Esophagus squamous epithelium (tissue), 5 donors: ENCODE measurements around the gene RDH5. TPM values are rescaled to one million over a fixed set of nuclear protein-coding genes. Genes with fewer than 3 reads are reported as not detected.

Experiments
- DNase-seq: peaks from one replicate; lab custom pipeline; 2025; lab: John Stamatoyannopoulos, UW
- H3K27ac ChIP-seq, 4 donors: fragments of 200-600 bp; sonication (generic); one replicate each; pipeline ENCODE4 v1.5.1; 2016 to 2019; ENCODE audit warnings: mild to moderate bottlenecking in 1 of 4
- H3K27me3 ChIP-seq, 4 donors: fragments of 200-600 bp; sonication (generic); 1 replicate in 3 of 4; 2 replicates in 1 of 4; pipeline versions ENCODE4 v1.5.1 to v1.6.0; 2017 to 2021; ENCODE audit warnings: antibody characterized with exemption in 1 of 4
- H3K36me3 ChIP-seq, 3 donors: fragments of 200-600 bp; sonication (generic); one replicate each; pipeline ENCODE4 v1.5.1; 2016 to 2019
- H3K4me1 ChIP-seq, 3 donors: fragments of 200-600 bp; sonication (generic); one replicate each; pipeline ENCODE4 v1.5.1; 2017 to 2019
- H3K4me3 ChIP-seq, 4 donors: fragments of 200-600 bp; sonication (generic); 1 replicate in 3 of 4; 2 replicates in 1 of 4; pipeline ENCODE4 v1.5.1; 2016 to 2019; ENCODE audit warnings: mild to moderate bottlenecking in 2 of 4, moderate library complexity in 1 of 4
- H3K9me3 ChIP-seq, 3 donors: fragments of 200-600 bp; sonication (generic); one replicate each; pipeline ENCODE4 v1.5.1; 2016 to 2019
- POLR2A ChIP-seq, 4 donors: fragments of 450-650 bp; IDR thresholded peaks; one replicate each; pipeline ENCODE4 v1.6.1; 2017; ENCODE audit warnings: antibody characterized with exemption in 4 of 4, mild to moderate bottlenecking in 4 of 4, moderate library complexity in 3 of 4
- WGBS, 2 donors: methylation state at CpG; one replicate each; pipeline ENCODE4 v1.1.5; 2018; 5-methylcytosine and 5-hydroxymethylcytosine counted together
- intact Hi-C: fragments of 100-400 bp; cut with DNase I; formaldehyde crosslinking; loops from one replicate; pipeline ENCODE4 v1.15.0; 2022
- total RNA-seq, 4 donors: library from RNA; depleted of rRNA; stranded (reverse); fragments of >200 nt; gene quantifications; one replicate each; pipeline ENCODE4 v1.1.0, GENCODE V29; 2016
- TF ChIP-seq, protein P1 (sequence below), 6 experiments: fragments of 450-650 bp in 4 of 6; fragments of 200-600 bp in 2 of 6; sonication (generic) in 2 of 6; IDR thresholded peaks; one replicate each; pipeline ENCODE4 v1.5.1; 2016 to 2019; ENCODE audit warnings: antibody characterized with exemption in 6 of 6, mild to moderate bottlenecking in 4 of 6, moderate library complexity in 4 of 6
- donor health status: DM: yes; HTN: yes; CAD: no.

RDH5 gene
- total RNA-seq, 4 donors from 2014 or later = 1.3 to 13.5 (median 4.1) TPM

- intact Hi-C loops = no loop called here
- TF ChIP-seq, protein P1, sequence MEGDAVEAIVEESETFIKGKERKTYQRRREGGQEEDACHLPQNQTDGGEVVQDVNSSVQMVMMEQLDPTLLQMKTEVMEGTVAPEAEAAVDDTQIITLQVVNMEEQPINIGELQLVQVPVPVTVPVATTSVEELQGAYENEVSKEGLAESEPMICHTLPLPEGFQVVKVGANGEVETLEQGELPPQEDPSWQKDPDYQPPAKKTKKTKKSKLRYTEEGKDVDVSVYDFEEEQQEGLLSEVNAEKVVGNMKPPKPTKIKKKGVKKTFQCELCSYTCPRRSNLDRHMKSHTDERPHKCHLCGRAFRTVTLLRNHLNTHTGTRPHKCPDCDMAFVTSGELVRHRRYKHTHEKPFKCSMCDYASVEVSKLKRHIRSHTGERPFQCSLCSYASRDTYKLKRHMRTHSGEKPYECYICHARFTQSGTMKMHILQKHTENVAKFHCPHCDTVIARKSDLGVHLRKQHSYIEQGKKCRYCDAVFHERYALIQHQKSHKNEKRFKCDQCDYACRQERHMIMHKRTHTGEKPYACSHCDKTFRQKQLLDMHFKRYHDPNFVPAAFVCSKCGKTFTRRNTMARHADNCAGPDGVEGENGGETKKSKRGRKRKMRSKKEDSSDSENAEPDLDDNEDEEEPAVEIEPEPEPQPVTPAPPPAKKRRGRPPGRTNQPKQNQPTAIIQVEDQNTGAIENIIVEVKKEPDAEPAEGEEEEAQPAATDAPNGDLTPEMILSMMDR (IDR thresholded peaks at IDR 0.05) = no peak
- TF ChIP-seq POLR2A (IDR thresholded peaks at IDR 0.05) = peak in 1 of 4 donors; percentile 28
- Histone ChIP-seq H3K4me1 (peaks cover 22 to 75% (median 31%) of the 10 kb centered on the region in 3 donors), H3K27me3 (no peaks in the 10 kb centered on the region), H3K27ac (peak overlapping the region; percentile 94 to 100 (median 96)), H3K4me3 (peak overlapping the region; percentile 75 to 94 (median 85)), H3K36me3 (peaks cover 0 to 23% (median 10%) of the 10 kb centered on the region in 3 donors), H3K9me3 (no peaks in the 10 kb centered on the region)
- no peak for DNase-seq
- WGBS, 2 donors = 4 to 7% methylated on average over 13 to 15 of the region's 19 CpGs
Observed at GRCh38 chr12:55729819-55730818, 9.9 kb downstream of the RDH5 start.

DNA sequence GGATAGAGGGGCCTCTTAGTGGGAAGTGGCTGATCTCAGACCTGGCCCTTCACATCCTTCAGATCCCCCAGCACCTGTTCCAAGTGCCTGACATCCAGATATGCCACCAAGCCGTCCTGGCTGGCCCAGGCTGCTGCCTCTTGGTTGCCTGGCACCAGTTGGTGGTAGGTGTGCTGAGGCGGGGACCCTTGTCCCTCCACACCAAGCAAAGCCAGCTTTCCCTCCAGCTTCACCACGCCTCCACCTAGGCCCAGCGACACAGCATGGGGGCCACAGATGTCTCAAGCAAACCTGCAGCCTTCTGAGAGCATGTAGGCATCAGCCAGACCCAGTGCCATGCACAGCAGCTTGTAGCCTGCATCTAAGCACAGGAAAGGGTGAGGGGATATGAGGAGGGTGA lies 12.1 kb downstream of the RDH5 start:
- intact Hi-C loops = no loop called here
- TF ChIP-seq, protein P1 (IDR thresholded peaks at IDR 0.05) = no peak
- no peak for TF ChIP-seq POLR2A (IDR thresholded peaks at IDR 0.05)
- H3K27ac ChIP-seq = no peak overlapping the region
- 40% methylated on average over 1 of the region's 4 CpGs; no CpG with 5 or more reads in 1 of the 2 donors for WGBS, 2 donors
- H3K27me3 ChIP-seq = no peaks in the 10 kb centered on the region
- H3K9me3 ChIP-seq = no peaks in the 10 kb centered on the region
- H3K36me3 ChIP-seq = peaks cover 0 to 1% (median 0%) of the 10 kb centered on the region in 3 donors
- H3K4me1 ChIP-seq = peaks cover 15 to 61% (median 20%) of the 10 kb centered on the region in 3 donors
- H3K4me3 ChIP-seq = no peak overlapping the region
- no peak for DNase-seq

DNA sequence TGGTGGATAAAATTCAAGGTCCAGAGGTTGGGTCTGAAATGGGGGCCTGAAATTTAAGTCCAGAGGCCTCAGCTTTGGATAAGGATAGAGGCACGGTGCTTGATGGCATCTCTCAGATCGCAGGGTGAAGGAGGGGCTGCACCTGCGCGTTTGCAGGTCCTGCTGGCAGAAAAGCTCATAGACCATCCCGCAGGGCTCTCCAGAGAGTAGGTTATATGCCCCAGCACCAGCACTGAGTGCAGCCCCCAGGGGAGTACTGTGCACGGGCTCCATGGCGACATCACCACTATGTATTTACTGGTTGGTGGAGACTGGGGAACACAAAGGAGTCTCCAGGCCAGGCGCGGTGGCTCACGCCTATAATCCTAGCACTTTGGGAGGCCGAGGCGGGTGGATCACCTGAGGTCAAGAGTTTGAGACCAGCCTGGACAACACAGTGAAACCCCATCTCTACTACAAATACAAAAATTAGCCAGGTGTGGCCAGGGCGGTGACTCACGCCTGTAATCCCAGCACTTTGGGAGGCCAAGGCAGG lies 12.9 kb downstream of the RDH5 start:
- Histone ChIP-seq H3K4me3 (no peak overlapping the region), H3K27me3 (no peaks in the 10 kb centered on the region), H3K36me3 (no peaks in the 10 kb centered on the region), H3K9me3 (no peaks in the 10 kb centered on the region), H3K4me1 (peaks cover 19 to 61% (median 23%) of the 10 kb centered on the region in 3 donors), H3K27ac (no peak overlapping the region)
- no peak for DNase-seq
- intact Hi-C loops = no loop called here
- WGBS, 2 donors = 83 to 87% methylated on average over 4 to 11 of the region's 14 CpGs
- no peak for TF ChIP-seq POLR2A (IDR thresholded peaks at IDR 0.05)
- TF ChIP-seq, protein P1 (IDR thresholded peaks at IDR 0.05) = no peak

DNA sequence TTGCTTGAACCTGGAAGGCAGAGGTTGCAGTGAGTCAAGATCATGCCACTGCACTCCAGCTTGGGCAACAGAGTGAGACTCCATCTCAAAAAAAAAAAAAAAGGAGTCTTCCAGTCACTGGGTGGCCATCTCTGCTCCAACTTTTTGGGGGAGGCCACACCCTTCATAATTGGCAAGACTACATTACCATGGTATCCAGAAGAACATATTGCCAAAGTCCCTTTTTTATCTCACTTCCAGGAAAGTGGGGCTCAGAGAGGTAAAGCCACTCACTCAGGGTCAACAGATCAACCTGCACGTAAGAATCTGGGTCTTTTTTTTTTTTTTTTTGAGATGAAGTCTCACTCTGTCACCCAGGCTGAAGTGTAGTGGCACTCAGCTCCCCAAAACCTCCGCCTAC lies 13.7 kb downstream of the RDH5 start:
- intact Hi-C loops = no loop called here
- Histone ChIP-seq H3K4me3 (no peak overlapping the region), H3K9me3 (no peaks in the 10 kb centered on the region), H3K27me3 (no peaks in the 10 kb centered on the region), H3K36me3 (no peaks in the 10 kb centered on the region), H3K27ac (no peak overlapping the region), H3K4me1 (peaks cover 22 to 67% (median 28%) of the 10 kb centered on the region in 3 donors)
- WGBS, 2 donors = 82% methylated on average over 2 of the region's 2 CpGs
- no peak for DNase-seq
- TF ChIP-seq, protein P1 (IDR thresholded peaks at IDR 0.05) = no peak
- no peak for TF ChIP-seq POLR2A (IDR thresholded peaks at IDR 0.05)

DNA sequence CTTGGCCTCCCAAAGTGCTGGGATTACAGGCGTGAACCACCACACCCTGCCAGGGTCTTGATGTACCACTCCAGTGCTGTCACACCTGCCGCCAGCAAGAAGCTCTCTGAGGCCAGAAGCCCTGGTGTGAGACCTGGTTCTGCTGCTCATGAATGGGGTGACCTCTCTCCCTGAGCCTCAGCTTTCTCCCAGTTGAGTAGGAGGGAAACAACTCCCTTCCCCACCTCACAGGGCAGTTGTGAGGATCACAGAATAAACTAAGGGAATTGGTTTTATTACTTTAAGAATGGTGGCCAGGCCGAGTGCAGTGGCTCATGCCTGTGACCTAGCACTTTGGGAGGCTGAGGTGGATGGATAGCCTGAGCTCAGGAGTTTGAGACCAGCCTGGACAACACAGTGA lies 14.4 kb downstream of the RDH5 start:
- WGBS, 2 donors = 90% methylated on average over 2 of the region's 3 CpGs; no CpG with 5 or more reads in 1 of the 2 donors
- intact Hi-C loops = no loop called here
- no peak for TF ChIP-seq POLR2A (IDR thresholded peaks at IDR 0.05)
- TF ChIP-seq, protein P1 (IDR thresholded peaks at IDR 0.05) = no peak
- H3K36me3 ChIP-seq = no peaks in the 10 kb centered on the region
- no peak overlapping the region for H3K27ac ChIP-seq
- H3K4me3 ChIP-seq = no peak overlapping the region
- H3K4me1 ChIP-seq = peaks cover 22 to 63% (median 28%) of the 10 kb centered on the region in 3 donors
- no peaks in the 10 kb centered on the region for H3K27me3 ChIP-seq
- H3K9me3 ChIP-seq = no peaks in the 10 kb centered on the region
- no peak for DNase-seq
